HG02884 (cell line): Measurements from ENCODE around the gene DYNC1LI2.
"Not testable (repeated sequence)": the region's sequence is repeated elsewhere in the genome, so short reads cannot be mapped to it uniquely, and the experiment has no call there.

ENCODE experiments used
- ATAC-seq: cut with Tn5 transposase; IDR thresholded peaks from one replicate; pipeline ENCODE4 v1.9.1; 2021; ENCODE audit warnings: mild to moderate bottlenecking, moderate library complexity; ENCODE audit not compliant: unreplicated experiment

Gene DYNC1LI2

GRCh38 chr16:66698046-66698445, 53.4 kb downstream of the DYNC1LI2 start:
- no peak for ATAC-seq

GRCh38 chr16:66696669-66697630, 54.5 kb downstream of the DYNC1LI2 start, which contains the start of gene CMTM4:
TSS of gene CMTM4 (minus strand) at chr16:66696743. CDS start at chr16:66696525, 218 bp downstream.
- peak; percentile 85 for ATAC-seq

- ATAC-seq, result peak; percentile 42
These were observed 55.3 kb downstream of the DYNC1LI2 start for GRCh38 chr16:66695935-66696668.

GRCh38 chr16:66695471-66695934, 55.9 kb downstream of the DYNC1LI2 start:
- ATAC-seq, result no peak

DNA sequence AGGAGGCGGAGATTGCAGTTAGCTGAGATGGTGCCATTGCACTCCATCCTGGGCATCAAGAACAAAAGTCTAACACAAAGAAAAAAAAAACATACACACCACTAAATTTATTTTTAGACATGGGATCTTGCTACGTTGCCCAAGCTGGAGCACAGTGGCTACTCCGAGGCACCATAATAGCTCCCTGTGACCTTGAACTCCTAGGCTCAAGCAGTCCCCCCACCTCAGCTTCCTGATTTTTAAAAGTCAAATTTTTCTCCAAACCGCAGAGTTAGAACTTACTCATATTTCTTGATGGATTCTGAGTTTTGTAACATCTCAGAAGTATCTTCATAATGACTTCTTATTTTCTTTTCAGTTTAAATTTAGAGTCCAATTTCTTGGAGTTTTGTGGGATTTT, 58.3 kb downstream of the DYNC1LI2 start:
- ATAC-seq, result no peak

DNA sequence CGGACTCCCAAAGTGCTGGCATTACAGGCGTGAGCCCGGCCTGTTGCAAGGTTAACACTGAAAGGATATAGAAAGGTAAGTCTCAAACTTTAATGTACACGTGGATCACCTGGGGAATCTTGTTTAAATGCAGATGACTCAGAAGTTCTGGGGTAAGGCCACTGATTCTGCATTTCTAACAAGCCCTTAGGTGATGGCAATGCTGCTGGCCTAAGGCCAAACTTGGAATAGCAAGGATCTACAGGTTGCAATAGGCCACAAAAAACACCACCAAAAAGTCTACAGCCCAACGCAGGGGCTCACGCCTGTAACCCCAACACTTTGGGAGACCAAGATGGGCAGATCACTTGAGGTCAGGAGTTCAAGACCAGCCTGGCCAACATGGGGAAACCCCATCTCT, 59.1 kb downstream of the DYNC1LI2 start:
- ATAC-seq, result no peak

- no peak for ATAC-seq
These were observed 60.2 kb downstream of the DYNC1LI2 start for GRCh38 chr16:66691234-66691633.

- no peak for ATAC-seq
These were observed 61.1 kb downstream of the DYNC1LI2 start for GRCh38 chr16:66690106-66690847.

DNA sequence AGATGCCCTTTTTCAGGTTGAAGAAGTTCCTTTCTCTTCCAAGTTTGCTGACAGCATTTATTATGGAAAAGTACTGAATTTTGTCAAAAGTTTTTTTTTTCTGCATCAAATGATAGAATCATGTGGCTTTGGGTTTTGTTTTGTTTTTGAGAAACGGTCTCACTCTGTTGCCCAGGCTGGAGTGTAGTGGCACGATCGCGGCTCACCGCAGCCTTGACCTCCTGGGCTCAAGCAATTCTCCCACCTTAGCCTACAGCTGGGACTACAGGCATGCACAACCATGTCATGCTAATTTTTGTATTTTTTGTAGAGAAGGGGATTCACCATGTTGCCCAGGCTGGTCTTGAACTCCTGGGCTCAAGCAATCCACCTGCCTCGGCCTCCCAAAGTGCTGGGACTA, 62.1 kb downstream of the DYNC1LI2 start:
- no peak for ATAC-seq

- no peak for ATAC-seq
These were observed 63.3 kb downstream of the DYNC1LI2 start for GRCh38 chr16:66687906-66688625.

DNA sequence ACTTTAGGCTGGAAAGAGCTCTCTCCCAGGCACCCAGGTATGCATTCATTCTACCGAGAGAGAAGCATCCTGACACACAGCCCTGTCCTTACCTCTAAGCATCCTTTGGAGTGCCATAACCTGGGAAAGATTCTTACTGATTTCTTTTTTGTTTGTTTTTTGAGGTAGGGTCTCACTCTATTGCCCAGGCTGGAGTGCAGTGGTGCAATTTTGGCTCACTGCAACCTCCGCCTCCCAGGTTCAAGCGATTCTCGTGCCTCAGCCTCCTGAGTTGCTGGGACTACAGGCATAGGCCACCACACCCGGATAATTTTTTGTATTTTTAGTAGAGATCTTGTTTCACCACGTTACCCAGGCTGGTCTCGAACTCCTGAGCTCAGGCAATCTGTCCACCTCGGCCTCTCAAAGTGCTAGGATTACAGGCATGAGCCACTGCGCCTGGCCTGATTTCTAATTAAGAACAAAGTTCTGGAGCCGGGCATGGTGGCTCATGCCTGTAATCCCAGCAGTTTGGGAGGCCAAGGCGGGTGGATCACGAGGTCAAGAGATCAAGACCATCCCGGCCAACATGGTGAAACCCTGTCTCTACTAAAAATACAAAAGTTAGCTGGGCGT, 65.8 kb downstream of the DYNC1LI2 start:
- not testable (repeated sequence) for ATAC-seq

GRCh38 chr16:66682271-66682670, 69.1 kb downstream of the DYNC1LI2 start:
- ATAC-seq, result no peak

- no peak for ATAC-seq
These were observed 69.7 kb downstream of the DYNC1LI2 start for GRCh38 chr16:66681676-66682075.

- ATAC-seq, result no peak
These were observed 73.1 kb downstream of the DYNC1LI2 start for GRCh38 chr16:66678337-66678736.

- no peak for ATAC-seq
These were observed 73.6 kb downstream of the DYNC1LI2 start for GRCh38 chr16:66677836-66678235.

DNA sequence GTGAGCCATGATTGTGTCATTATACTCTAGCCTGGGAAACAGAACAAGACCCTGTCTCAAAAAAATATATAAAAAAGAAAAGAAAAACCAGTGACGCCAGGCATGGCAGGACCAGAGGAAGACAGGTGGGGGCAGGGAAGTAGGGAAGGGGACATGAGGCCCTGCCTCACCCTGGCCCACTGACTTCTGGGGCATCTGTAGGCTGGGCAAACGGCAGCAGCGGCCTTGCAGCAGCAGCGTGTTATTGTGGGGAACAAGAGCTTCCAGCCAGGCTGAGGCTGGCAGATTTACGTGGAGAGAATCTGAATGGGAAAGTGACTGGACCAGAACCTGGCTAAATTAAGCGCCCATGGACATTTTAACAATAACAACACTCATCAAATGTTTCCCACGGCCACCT, 74.2 kb downstream of the DYNC1LI2 start:
- ATAC-seq, result no peak

DNA sequence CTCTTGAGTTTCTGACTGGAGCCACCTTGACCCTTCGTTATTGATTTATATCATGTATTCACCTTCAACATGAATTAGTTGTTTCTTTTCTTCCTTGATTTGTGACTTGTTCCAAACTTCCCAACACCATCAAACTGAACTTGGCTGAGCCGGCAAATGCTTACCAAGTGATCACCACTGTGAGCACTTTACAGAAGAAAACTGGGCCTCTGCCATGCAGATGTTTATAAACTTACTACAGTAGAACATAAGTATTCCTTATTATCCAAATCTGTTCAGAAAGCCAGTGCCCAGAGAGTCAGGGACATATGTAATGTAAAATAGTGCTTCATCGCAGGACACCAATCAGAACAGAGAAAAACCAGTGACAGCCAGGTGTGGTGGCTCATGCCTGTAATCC, 74.8 kb downstream of the DYNC1LI2 start:
- ATAC-seq, result no peak

GRCh38 chr16:66673691-66674090, 77.7 kb downstream of the DYNC1LI2 start:
- no peak for ATAC-seq
